Endodermal cell (in vitro differentiated cells): Measurements from ENCODE around the gene IRF2BPL. TPM values are rescaled to one million over a fixed set of nuclear protein-coding genes. Genes with fewer than 3 reads are reported as not detected.

ENCODE experiments used
- DNase-seq: peaks from one replicate; pipeline ENCODE4 v3.0.0-alpha.2; 2017
- H3K27ac ChIP-seq: 2 replicates; pipeline ENCODE4 v1.5.1; 2013; ENCODE audit warnings: mild to moderate bottlenecking, low read depth, low read length, moderate library complexity
- H3K27me3 ChIP-seq: 2 replicates; pipeline ENCODE4 v1.6.1; 2013; ENCODE audit warnings: mild to moderate bottlenecking, low read length, moderate library complexity; ENCODE audit not compliant: insufficient read depth, control insufficient read depth, poor library complexity, severe bottlenecking
- H3K36me3 ChIP-seq: 2 replicates; pipeline ENCODE4 v1.7.0; 2013; ENCODE audit warnings: mild to moderate bottlenecking, low read length, moderate library complexity; ENCODE audit not compliant: control insufficient read depth, insufficient read depth
- H3K4me1 ChIP-seq: one replicate; pipeline ENCODE4 v1.7.0; 2013; ENCODE audit warnings: low read length; ENCODE audit not compliant: control insufficient read depth, insufficient read depth
- H3K4me3 ChIP-seq: 2 replicates; pipeline ENCODE4 v1.5.1; 2013; ENCODE audit warnings: mild to moderate bottlenecking, low read length, moderate library complexity
- H3K9ac ChIP-seq: 2 replicates; pipeline ENCODE4 v1.6.1; 2013; ENCODE audit warnings: mild to moderate bottlenecking, low read length, moderate library complexity; ENCODE audit not compliant: poor library complexity, severe bottlenecking; ENCODE audit errors: extremely low read depth
- H3K9me3 ChIP-seq: 2 replicates; pipeline ENCODE4 v1.6.1; 2013; ENCODE audit warnings: mild to moderate bottlenecking, low read length, moderate library complexity; ENCODE audit not compliant: control insufficient read depth
- H3K27ac Mint-ChIP-seq: 2 replicates; pipeline ENCODE4 v1.8.0; 2020; ENCODE audit warnings: mixed read lengths
- H3K27me3 Mint-ChIP-seq: 2 replicates; pipeline ENCODE4 v1.8.0; 2021; ENCODE audit warnings: mild to moderate bottlenecking, mixed read lengths; ENCODE audit not compliant: insufficient read depth
- H3K36me3 Mint-ChIP-seq: 2 replicates; pipeline ENCODE4 v1.8.0; 2020; ENCODE audit warnings: low read depth, mixed read lengths
- H3K4me1 Mint-ChIP-seq: 2 replicates; pipeline ENCODE4 v1.8.0; 2020; ENCODE audit warnings: mixed read lengths
- H3K4me3 Mint-ChIP-seq: 2 replicates; pipeline ENCODE4 v1.8.0; 2020; ENCODE audit warnings: mild to moderate bottlenecking, moderate library complexity, mixed read lengths
- H3K9me3 Mint-ChIP-seq: 2 replicates; pipeline ENCODE4 v1.8.0; 2020; ENCODE audit warnings: mild to moderate bottlenecking, mixed read lengths
- CTCF ChIP-seq: fragments of 200-600 bp; sonication (generic); conservative IDR thresholded peaks from 2 replicates; pipeline ENCODE4 v1.5.0; 2021; ENCODE audit warnings: antibody characterized with exemption, mild to moderate bottlenecking
- WGBS, 2 experiments: methylation state at CpG; one replicate each; pipeline versions ENCODE4 v1.1.5 to v1.1.7; 2013; ENCODE audit warnings: missing lambda C conversion rate in 2 of 2, mixed read lengths in 1 of 2; ENCODE audit not compliant: insufficient coverage in 1 of 2, insufficient read length in 1 of 2; 5-methylcytosine and 5-hydroxymethylcytosine counted together
- total RNA-seq, 2 donors: library from RNA; stranded (reverse); fragmentation: NEBNext Ultra II Directional in 1 of 2; extraction: Animal tissue kit (Norgen Biotek cat#: 25700) in 1 of 2; gene quantifications; 2 replicates in 1 of 2; 3 replicates in 1 of 2; pipeline ENCODE4 v1.2.1, GENCODE V29; 2021

The IRF2BPL gene
- total RNA-seq, 2 donors from 2014 or later, result 34.2 to 44.3 TPM

- Mint-ChIP-seq H3K4me3 (no peak overlapping the region), H3K4me1 (peaks cover 40% of the 10 kb centered on the region), H3K27me3 (no peaks in the 10 kb centered on the region), H3K9me3 (no peaks in the 10 kb centered on the region), H3K27ac (no peak overlapping the region), H3K36me3 (no peaks in the 10 kb centered on the region)
- WGBS, 2 experiments, result 96 to 100% methylated on average over 3 of the region's 3 CpGs
- Histone ChIP-seq H3K27me3 (no peaks in the 10 kb centered on the region), H3K9ac (no peak overlapping the region), H3K36me3 (no peaks in the 10 kb centered on the region), H3K9me3 (no peaks in the 10 kb centered on the region), H3K4me3 (no peak overlapping the region), H3K4me1 (peaks cover 18% of the 10 kb centered on the region), H3K27ac (no peak overlapping the region)
- TF ChIP-seq CTCF, result no peak
- no peak for DNase-seq
Measured at GRCh38 chr14:76998910-76999309, 29.6 kb downstream of the IRF2BPL start.

- H3K36me3 Mint-ChIP-seq, result no peaks in the 10 kb centered on the region
- peaks cover 37% of the 10 kb centered on the region for H3K4me1 Mint-ChIP-seq
- no peak overlapping the region for H3K9ac ChIP-seq
- peak; percentile 74 for DNase-seq
- no peak for TF ChIP-seq CTCF
- no peaks in the 10 kb centered on the region for H3K27me3 Mint-ChIP-seq
- H3K9me3 Mint-ChIP-seq, result no peaks in the 10 kb centered on the region
- peaks cover 17% of the 10 kb centered on the region for H3K4me1 ChIP-seq
- H3K27ac ChIP-seq, result no peak overlapping the region
- no peak overlapping the region for H3K4me3 ChIP-seq
- no peak overlapping the region for H3K4me3 Mint-ChIP-seq
- no peaks in the 10 kb centered on the region for H3K27me3 ChIP-seq
- no peaks in the 10 kb centered on the region for H3K9me3 ChIP-seq
- 79 to 82% methylated on average over 4 to 6 of the region's 6 CpGs for whole genome bisulfite sequencing, 2 experiments
- peak overlapping the region; percentile 24 for H3K27ac Mint-ChIP-seq
- no peaks in the 10 kb centered on the region for H3K36me3 ChIP-seq
Measured at GRCh38 chr14:76997257-76997970, 31.1 kb downstream of the IRF2BPL start.

GRCh38 chr14:76996563-76997146, 31.9 kb downstream of the IRF2BPL start:
- Histone ChIP-seq H3K4me1 (peaks cover 17% of the 10 kb centered on the region), H3K9ac (no peak overlapping the region), H3K27me3 (no peaks in the 10 kb centered on the region), H3K9me3 (no peaks in the 10 kb centered on the region), H3K27ac (no peak overlapping the region), H3K36me3 (no peaks in the 10 kb centered on the region), H3K4me3 (no peak overlapping the region)
- 85 to 87% methylated on average over 2 of the region's 2 CpGs for WGBS, 2 experiments
- no peak for DNase-seq
- Mint-ChIP-seq H3K9me3 (no peaks in the 10 kb centered on the region), H3K4me1 (peaks cover 37% of the 10 kb centered on the region), H3K27me3 (no peaks in the 10 kb centered on the region), H3K27ac (no peak overlapping the region), H3K4me3 (no peak overlapping the region), H3K36me3 (no peaks in the 10 kb centered on the region)
- TF ChIP-seq CTCF, result no peak
